AG10803 (cell line): ENCODE results near the gene PDLIM1.

Experiments
- DNase-seq: peaks from one replicate; pipeline ENCODE4 v3.0.0; 2010; ENCODE audit warnings: low read depth
- H3K4me3 ChIP-seq: 2 replicates; pipeline ENCODE4 v1.5.1; 2011; ENCODE audit warnings: mild to moderate bottlenecking, low read length, control low read depth
- TF ChIP-seq, protein P1 (sequence below): conservative IDR thresholded peaks from 2 replicates; pipeline ENCODE4 v1.5.1; 2011; ENCODE audit warnings: mild to moderate bottlenecking, low read length, control low read depth, inconsistent platforms

The PDLIM1 gene

GRCh38 chr10:95289003-95289920, 1.5 kb downstream of the PDLIM1 start:
- DNase-seq: peak; percentile 57
- H3K4me3 ChIP-seq: peak overlapping the region; percentile 92
- TF ChIP-seq, protein P1, sequence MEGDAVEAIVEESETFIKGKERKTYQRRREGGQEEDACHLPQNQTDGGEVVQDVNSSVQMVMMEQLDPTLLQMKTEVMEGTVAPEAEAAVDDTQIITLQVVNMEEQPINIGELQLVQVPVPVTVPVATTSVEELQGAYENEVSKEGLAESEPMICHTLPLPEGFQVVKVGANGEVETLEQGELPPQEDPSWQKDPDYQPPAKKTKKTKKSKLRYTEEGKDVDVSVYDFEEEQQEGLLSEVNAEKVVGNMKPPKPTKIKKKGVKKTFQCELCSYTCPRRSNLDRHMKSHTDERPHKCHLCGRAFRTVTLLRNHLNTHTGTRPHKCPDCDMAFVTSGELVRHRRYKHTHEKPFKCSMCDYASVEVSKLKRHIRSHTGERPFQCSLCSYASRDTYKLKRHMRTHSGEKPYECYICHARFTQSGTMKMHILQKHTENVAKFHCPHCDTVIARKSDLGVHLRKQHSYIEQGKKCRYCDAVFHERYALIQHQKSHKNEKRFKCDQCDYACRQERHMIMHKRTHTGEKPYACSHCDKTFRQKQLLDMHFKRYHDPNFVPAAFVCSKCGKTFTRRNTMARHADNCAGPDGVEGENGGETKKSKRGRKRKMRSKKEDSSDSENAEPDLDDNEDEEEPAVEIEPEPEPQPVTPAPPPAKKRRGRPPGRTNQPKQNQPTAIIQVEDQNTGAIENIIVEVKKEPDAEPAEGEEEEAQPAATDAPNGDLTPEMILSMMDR: peak; percentile 33

- no peak overlapping the region for H3K4me3 ChIP-seq
- TF ChIP-seq, protein P1: no peak
- DNase-seq: no peak
Measured at GRCh38 chr10:95288303-95288702, 2.5 kb downstream of the PDLIM1 start.

- H3K4me3 ChIP-seq: no peak overlapping the region
- DNase-seq: peak; percentile 47
Measured at GRCh38 chr10:95287281-95287680, 3.5 kb downstream of the PDLIM1 start.

GRCh38 chr10:95286707-95287106, 4.1 kb downstream of the PDLIM1 start:
- no peak for DNase-seq
- TF ChIP-seq, protein P1: no peak
- H3K4me3 ChIP-seq: no peak overlapping the region

More at GRCh38 chr10:95287281-95287680, 3.5 kb downstream of the PDLIM1 start:
- TF ChIP-seq, protein P1: no peak

DNA sequence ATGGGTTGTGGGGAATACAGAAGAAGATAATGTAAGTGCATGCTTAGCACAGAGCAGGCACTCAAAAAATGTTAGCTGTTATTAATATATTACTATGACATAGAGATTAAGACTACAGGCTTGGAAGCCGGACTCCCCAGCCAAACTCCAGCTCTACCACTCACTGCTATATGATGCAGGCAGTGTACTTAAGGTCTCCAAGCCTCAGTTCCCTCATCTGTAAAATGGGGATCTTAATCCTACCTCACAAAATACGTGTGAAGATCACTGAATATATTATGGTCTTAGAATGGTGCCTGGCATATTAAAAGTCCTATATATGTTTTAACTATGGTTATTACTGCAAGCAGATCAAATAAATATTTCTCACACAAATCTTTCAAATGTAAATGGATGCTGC, 5.2 kb downstream of the PDLIM1 start:
- TF ChIP-seq, protein P1: no peak
- no peak for DNase-seq
- H3K4me3 ChIP-seq: no peak overlapping the region

- DNase-seq: no peak
- TF ChIP-seq, protein P1: no peak
- no peak overlapping the region for H3K4me3 ChIP-seq
Measured at GRCh38 chr10:95284807-95285206, 6.0 kb downstream of the PDLIM1 start.

GRCh38 chr10:95282107-95282506, 8.7 kb downstream of the PDLIM1 start:
- TF ChIP-seq, protein P1: no peak
- no peak for DNase-seq
- no peak overlapping the region for H3K4me3 ChIP-seq
